HepG2 (cell line): ENCODE results near the gene RNF208. TPM values are rescaled to one million over a fixed set of nuclear protein-coding genes. Genes with fewer than 3 reads are reported as not detected.

ENCODE experiments used
- BCL6 ChIP-seq: IDR thresholded peaks from 2 replicates; pipeline ENCODE4 v1.6.1; 2016; ENCODE audit warnings: missing genetic modification reagents, missing compliant biosample characterization
- DRAP1 ChIP-seq: IDR thresholded peaks from 2 replicates; pipeline ENCODE4 v1.6.1; 2016; ENCODE audit warnings: missing genetic modification reagents, missing compliant biosample characterization
- FOSL2 ChIP-seq: sonication (generic); formaldehyde crosslinking; IDR thresholded peaks from 2 replicates; pipeline ENCODE4 v1.4.0; 2020; ENCODE audit warnings: missing genetic modification reagents
- GATAD1 ChIP-seq: IDR thresholded peaks from 2 replicates; pipeline ENCODE4 v1.6.1; 2016; ENCODE audit warnings: missing genetic modification reagents, missing compliant biosample characterization
- HBP1 ChIP-seq: IDR thresholded peaks from 2 replicates; pipeline ENCODE4 v1.6.1; 2016; ENCODE audit warnings: low read depth, control low read depth
- HDAC2 ChIP-seq: sonication (generic); formaldehyde crosslinking; IDR thresholded peaks from 2 replicates; pipeline ENCODE4 v1.4.0; 2020; ENCODE audit warnings: missing genetic modification reagents
- HMGXB4 ChIP-seq, 2 experiments: sonication (generic) in 1 of 2; formaldehyde crosslinking in 1 of 2; IDR thresholded peaks; 2 replicates each; pipeline versions ENCODE4 v1.4.0 to v1.6.1; 2018 to 2020; ENCODE audit warnings: missing genetic modification reagents in 2 of 2, borderline replicate concordance in 1 of 2, low read depth in 1 of 2, mild to moderate bottlenecking in 1 of 2, missing biosample characterization in 1 of 2
- KDM2A ChIP-seq: sonication (generic); formaldehyde crosslinking; IDR thresholded peaks from 2 replicates; pipeline ENCODE4 v1.4.0; 2020; ENCODE audit warnings: low read depth, missing genetic modification reagents, borderline replicate concordance
- KLF16 ChIP-seq, 2 experiments: sonication (generic) in 1 of 2; formaldehyde crosslinking in 1 of 2; IDR thresholded peaks; 2 replicates each; pipeline versions ENCODE4 v1.6.1 to v1.8.0; 2016 to 2023; ENCODE audit warnings: missing genetic modification reagents in 2 of 2, missing compliant biosample characterization in 1 of 2
- MED1 ChIP-seq: sonication (generic); formaldehyde crosslinking; IDR thresholded peaks from 2 replicates; pipeline ENCODE4 v1.4.0; 2020; ENCODE audit warnings: missing genetic modification reagents
- MYPOP ChIP-seq: sonication (generic); formaldehyde crosslinking; IDR thresholded peaks from 2 replicates; pipeline ENCODE4 v1.8.1; 2023; ENCODE audit warnings: mild to moderate bottlenecking, moderate library complexity, missing genetic modification reagents
- NFIC ChIP-seq: IDR thresholded peaks from 2 replicates; pipeline ENCODE4 v1.6.1; 2012; ENCODE audit warnings: mild to moderate bottlenecking, low read length, inconsistent platforms
- NR2F1 ChIP-seq, 2 experiments: fragments of 450-650 bp in 1 of 2; formaldehyde crosslinking in 1 of 2; IDR thresholded peaks; 2 replicates each; pipeline versions ENCODE4 v1.5.0 to v1.6.1; 2016 to 2020; ENCODE audit warnings: mild to moderate bottlenecking in 1 of 2, missing compliant biosample characterization in 1 of 2, missing genetic modification reagents in 1 of 2, moderate library complexity in 1 of 2
- SNAI1 ChIP-seq: sonication (generic); formaldehyde crosslinking; IDR thresholded peaks from 2 replicates; pipeline ENCODE4 v1.5.0; 2020; ENCODE audit warnings: mild to moderate bottlenecking, missing genetic modification reagents, borderline replicate concordance
- TARDBP ChIP-seq: sonication (generic); formaldehyde crosslinking; IDR thresholded peaks from 2 replicates; pipeline ENCODE4 v1.8.0; 2022; ENCODE audit warnings: mild to moderate bottlenecking, missing genetic modification reagents
- THAP11 ChIP-seq: IDR thresholded peaks from 2 replicates; pipeline ENCODE4 v1.6.1; 2016; ENCODE audit warnings: missing biosample characterization, missing genetic modification reagents
- ZBTB7B ChIP-seq: sonication (generic); formaldehyde crosslinking; IDR thresholded peaks from 2 replicates; pipeline ENCODE4 v1.4.0; 2020; ENCODE audit warnings: missing genetic modification reagents
- ZFP82 ChIP-seq: sonication (generic); formaldehyde crosslinking; IDR thresholded peaks from 2 replicates; pipeline ENCODE4 v1.5.1; 2020; ENCODE audit warnings: mild to moderate bottlenecking, missing genetic modification reagents, borderline replicate concordance
- ZGPAT ChIP-seq: IDR thresholded peaks from 2 replicates; pipeline ENCODE4 v1.6.1; 2016; ENCODE audit warnings: mild to moderate bottlenecking
- ZNF124 ChIP-seq: sonication (generic); formaldehyde crosslinking; IDR thresholded peaks from 2 replicates; pipeline ENCODE4 v1.4.0; 2020; ENCODE audit warnings: missing genetic modification reagents
- ZNF441 ChIP-seq: sonication (generic); formaldehyde crosslinking; IDR thresholded peaks from 2 replicates; pipeline ENCODE4 v1.7.0; 2021; ENCODE audit warnings: missing genetic modification reagents, borderline replicate concordance
- ZNF501 ChIP-seq: sonication (generic); formaldehyde crosslinking; IDR thresholded peaks from 2 replicates; pipeline ENCODE4 v1.5.1; 2020; ENCODE audit warnings: mild to moderate bottlenecking, moderate library complexity, missing genetic modification reagents
- ZNF746 ChIP-seq: sonication (generic); formaldehyde crosslinking; IDR thresholded peaks from 2 replicates; pipeline ENCODE4 v1.8.0; 2022; ENCODE audit warnings: mild to moderate bottlenecking, missing genetic modification reagents
- ZNF780A ChIP-seq: sonication (generic); formaldehyde crosslinking; IDR thresholded peaks from 2 replicates; pipeline ENCODE4 v1.8.0; 2022; ENCODE audit warnings: mild to moderate bottlenecking, missing genetic modification reagents, moderate library complexity
- polyA plus RNA-seq, 8 experiments: library from polyadenylated mRNA; depleted of rRNA in 3 of 8; stranded (reverse) in 7 of 8; unstranded in 1 of 8; fragments of >200 nt; fragmentation: Illumina TruSeq in 4 of 8; extraction: Trizol in 4 of 8; gene quantifications; 2 replicates each; pipeline versions ENCODE4 v1.2.1 to v1.2.3, GENCODE V29; 2011 to 2016; ENCODE audit warnings: low read depth in 4 of 8, missing spikeins in 1 of 8, mixed read lengths in 1 of 8; ENCODE audit not compliant: insufficient read depth in 1 of 8
- total RNA-seq, 5 experiments: library from RNA; depleted of rRNA; stranded (reverse); fragments of >200 nt; fragmentation: Illumina TruSeq; extraction: Trizol; gene quantifications; 2 replicates each; pipeline ENCODE4 v1.2.3, GENCODE V29; 2016; ENCODE audit warnings: low read depth in 1 of 5

RNF208 gene
- total and polyA plus RNA-seq, 2 of the 13 experiments (the other 11 are each of a cell fraction or from before 2014, with no cell fraction given), result 1.6 to 2.1 TPM

- TF ChIP-seq MYPOP (CRISPR knock-in tag) (peak; percentile 58; the same call in 1 of the 2 replicates), ZNF746 (peak; percentile 89; the same call in 1 of the 2 replicates), KLF16 (CRISPR knock-in tag; IDR thresholded peaks at IDR 0.05) (0 out of 4 replicates have a peak, but pooled peaks of 1 of the 2 experiments have one; percentile 20), MED1 (peak; percentile 77), FOSL2 (CRISPR knock-in tag) (peak; percentile 96), ZBTB7B (peak; percentile 39; the same call in 1 of the 2 replicates), GATAD1 (CRISPR knock-in tag) (peak; percentile 75), ZFP82 (CRISPR knock-in tag) (no peak), ZNF780A (CRISPR knock-in tag) (0 out of 2 replicates have a peak, but pooled peaks have one; percentile 26), ZGPAT (CRISPR knock-in tag) (0 out of 2 replicates have a peak, but pooled peaks have one; percentile 33), DRAP1 (peak; percentile 39; the same call in 1 of the 2 replicates), SNAI1 (CRISPR knock-in tag) (no peak), BCL6 (CRISPR knock-in tag) (peak; percentile 66), NR2F1 (CRISPR knock-in tag; IDR thresholded peaks at IDR 0.05) (peak in 1 of 2 experiments; percentile 43; a peak in 1 of 4 replicates), KDM2A (CRISPR knock-in tag) (peak; percentile 89), NFIC (no peak), THAP11 (peak; percentile 39; the same call in 1 of the 2 replicates), HDAC2 (CRISPR knock-in tag) (peak; percentile 75), ZNF441 (0 out of 2 replicates have a peak, but pooled peaks have one; percentile 28), HMGXB4 (CRISPR knock-in tag; IDR thresholded peaks at IDR 0.05; ENCODE audit: borderline replicate concordance in 1 of 2, low read depth in 1 of 2) (peak in 1 of 2 experiments; percentile 46; a peak in 1 of 4 replicates), ZNF501 (CRISPR knock-in tag) (peak; percentile 77), TARDBP (CRISPR knock-in tag) (0 out of 2 replicates have a peak, but pooled peaks have one; percentile 33), ZNF124 (0 out of 2 replicates have a peak, but pooled peaks have one; percentile 60), HBP1 (0 out of 2 replicates have a peak, but pooled peaks have one; percentile 68)
Measured at GRCh38 chr9:137218754-137219271, 3.2 kb downstream of the RNF208 start (continued).
